Stimulated activated CD8-positive, alpha-beta memory T cell treated with anti-CD3 and anti-CD28 coated beads, Interleukin-15, amount 100 ng/mL, for 48 hours (primary cell): Measurements from ENCODE around the gene CALML5.

Experiments used
- DNase-seq, 2 donors: peaks; one replicate each; pipeline ENCODE4 v3.0.0-alpha.2; 2020; ENCODE audit warnings: low read depth in 2 of 2

Gene CALML5

DNA sequence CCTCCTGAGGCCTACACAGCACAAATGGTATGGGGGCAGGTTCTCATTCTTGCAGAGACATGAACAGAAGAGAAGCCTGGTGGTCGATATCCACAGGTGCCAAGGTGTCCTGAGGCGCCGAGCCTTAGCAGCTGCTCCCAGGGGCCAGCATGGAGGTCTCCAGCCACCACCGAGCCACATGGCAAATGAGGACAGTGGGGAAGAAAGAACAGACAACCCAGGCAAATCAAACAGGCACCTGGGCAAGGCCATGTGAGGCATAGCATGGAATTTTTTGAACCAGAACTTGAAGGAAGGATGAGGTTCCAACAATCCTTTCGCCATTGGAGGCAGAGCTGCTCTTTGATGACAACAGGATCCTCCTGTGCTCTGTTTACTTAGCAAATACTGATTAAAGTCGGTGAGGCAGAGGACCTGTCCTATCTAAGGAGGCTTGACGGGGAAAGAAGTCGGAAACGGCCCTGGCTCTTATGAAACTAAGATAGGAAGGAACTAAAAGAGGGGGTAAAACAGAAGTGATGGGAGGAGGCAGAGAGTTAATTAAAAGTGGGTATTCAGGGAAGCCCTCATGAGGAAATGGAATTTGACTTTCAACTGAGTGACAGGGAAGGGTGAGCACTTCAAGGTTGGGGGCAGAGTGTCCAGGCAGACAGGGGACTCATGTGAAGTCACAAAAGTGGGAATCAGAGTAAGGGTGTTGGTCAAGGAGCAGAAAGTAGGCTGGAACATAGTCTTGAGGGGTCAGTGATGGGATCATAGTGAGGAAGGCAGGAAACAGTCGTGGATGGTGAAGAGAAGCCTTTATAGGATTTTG, 16.8 kb upstream of the CALML5 start:
- no peak for DNase-seq

DNA sequence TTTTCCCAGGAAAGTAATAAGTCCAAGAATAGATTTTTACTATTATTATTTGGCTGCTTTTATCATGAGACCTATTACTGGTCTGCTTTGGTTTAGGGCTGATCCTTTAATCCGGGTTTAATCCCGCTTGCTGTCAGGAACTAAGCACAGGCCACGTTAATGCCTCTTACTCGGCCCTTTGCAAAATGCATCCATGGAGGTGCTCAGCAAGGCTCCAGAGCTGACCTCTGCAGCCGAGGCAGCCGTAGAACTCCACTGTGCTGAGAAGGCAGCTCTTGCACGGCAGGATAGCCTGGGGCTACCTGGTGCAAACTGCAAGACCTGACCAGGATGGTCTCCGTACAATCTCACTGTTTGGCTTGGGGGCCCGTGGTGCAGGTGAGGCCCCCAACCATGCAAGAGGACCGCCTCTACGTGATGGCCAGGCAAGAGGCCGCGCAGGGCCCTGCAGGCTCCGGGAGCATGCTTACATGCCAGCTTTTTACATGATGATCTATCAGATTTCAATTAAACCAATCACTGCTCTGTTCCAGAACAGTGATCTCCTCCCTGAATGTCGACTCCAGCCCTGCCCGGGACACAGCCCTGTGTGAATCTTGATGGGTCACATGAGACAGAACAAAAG, 15.0 kb upstream of the CALML5 start:
- no peak for DNase-seq

DNA sequence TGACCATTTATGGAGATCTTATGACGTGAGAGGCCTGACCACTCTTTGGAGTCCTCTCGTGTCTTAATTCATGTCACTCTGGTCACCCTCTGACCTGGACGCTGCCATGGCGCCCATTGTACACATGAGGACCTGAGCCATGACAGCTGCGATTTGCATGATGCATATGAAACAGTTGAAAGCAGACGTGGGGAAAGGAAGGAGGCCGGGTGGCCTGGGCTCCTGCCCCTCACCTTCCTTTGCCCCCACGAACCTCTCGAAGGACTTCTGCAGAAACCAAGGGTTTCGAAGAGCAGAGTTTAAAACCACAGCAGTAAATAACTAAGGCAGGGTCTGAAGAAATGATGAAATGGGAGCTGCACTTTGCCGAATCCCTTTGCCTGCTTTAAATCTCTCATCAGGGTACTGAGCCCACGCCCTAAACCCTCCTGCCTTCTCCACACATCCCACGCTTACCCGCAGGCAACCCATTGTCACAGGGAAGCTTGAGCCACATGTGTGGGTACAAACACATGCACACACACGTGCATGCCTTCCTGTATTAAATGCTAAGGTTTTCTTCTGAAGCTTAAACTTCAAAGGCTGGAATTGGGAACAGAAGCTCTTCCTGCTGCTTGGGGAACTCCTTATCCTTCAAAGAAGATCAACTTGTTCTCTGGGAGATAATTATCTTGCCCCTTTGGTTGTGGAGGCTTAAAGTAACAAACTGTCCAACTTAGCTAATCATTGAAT, 13.7 kb upstream of the CALML5 start:
- peak in 1 of 2 donors; percentile 12 for DNase-seq

DNA sequence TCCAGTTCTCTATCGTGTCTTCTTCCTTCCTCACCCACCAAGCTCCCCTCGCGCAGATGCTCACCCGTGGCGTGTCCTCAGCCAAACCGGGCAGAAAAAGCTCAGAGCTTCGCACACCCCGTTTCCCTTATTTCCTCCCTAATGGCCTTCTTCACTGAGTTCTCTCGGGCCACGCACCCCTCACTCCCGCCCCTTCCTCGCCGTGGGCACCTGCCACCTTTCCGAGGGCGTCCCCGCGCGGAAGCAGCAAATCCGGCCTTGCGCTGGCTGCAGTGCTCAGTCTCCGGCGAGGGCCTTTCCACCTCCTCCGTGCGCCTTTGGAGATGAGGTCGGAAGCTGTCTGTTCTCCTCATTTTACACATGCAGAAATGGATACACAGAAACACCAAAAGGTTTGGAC, 13.0 kb upstream of the CALML5 start:
- no peak for DNase-seq

DNA sequence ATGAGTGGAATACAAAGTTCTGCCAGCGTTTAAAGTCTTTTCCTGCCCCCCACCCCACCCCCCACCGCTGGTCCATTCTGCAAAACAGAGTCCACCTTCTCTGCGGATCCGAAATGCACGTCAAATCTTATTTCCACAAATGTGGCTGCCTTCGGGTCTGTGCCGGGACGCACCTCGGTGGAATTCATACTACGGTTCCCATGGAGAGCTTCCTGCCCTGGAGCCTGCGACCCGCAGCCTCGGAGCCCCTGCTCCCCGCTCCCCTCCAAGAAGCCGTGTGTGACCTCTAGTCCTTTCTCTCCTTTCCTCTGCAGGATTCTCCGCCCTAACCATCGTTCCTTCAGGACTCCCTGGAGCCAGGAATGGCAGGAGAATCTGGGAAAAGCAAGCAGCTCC, 12.5 kb upstream of the CALML5 start:
- no peak for DNase-seq

DNA sequence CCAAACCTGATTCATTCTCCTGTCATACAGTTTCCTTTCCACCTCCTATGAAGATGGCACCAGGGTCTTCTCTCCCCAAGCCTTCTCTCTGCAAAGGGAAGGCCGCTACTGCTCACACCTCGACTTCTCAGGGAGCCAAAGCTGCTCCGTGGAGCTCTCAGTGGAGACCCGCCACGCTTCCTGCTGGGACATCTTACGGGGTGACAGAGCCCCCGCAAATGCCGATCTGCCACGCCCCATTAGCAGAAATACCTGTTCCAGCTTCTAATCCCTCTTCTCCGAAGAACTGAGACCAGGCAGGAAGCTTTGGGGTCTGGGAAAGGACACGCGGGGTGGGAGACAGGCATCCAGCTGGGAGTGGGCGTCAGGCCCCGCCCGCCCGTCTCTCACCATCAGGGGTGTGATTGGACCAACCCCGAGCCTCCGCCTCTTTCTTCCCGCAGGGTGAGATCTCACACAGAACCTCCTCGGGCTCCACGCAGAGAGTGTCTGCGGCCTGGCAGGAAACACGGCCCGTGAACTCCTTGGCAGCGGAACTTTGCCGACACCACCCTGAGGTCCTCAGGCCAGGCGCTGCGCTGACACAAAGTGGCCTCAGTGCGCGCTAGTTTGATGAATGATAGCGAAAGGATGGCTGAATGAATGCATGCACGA, 12.0 kb upstream of the CALML5 start:
- no peak for DNase-seq

DNA sequence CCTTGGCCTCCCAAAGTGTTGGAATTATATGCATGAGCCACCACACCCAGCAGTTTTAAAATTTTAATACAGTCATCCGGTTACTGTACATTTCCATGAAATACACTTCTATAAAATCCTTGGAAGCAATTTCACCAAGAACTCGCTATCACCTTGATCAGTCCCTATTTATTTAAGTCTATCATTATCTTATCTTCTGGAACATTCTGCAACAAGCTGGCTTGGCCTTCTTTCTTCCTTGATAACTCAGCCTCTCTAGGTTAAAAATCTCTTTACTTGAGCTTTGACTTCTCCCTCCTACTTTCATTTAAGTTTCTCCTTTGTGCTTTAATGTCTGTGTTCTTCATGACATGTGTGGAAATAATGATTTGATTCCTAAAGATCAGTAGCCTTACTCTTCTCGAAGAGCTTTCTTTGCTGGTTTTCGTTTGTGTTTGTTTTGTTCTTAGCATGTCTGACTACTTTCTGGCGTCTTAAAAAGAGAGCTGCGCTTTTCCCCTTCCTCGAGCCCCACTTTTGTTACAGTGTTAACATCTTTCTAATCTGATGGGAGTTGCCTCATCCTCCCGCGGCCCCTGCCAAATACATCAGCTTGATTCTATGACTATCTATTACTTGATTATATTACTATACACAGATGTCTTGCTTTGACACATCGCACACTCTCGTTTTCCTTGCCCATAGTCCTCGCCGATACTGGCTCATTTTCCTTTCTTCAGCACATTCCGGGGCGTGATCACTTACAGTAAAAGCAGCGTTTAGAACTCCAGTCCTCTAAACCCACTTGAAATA, 11.1 kb upstream of the CALML5 start:
- DNase-seq, result no peak

DNA sequence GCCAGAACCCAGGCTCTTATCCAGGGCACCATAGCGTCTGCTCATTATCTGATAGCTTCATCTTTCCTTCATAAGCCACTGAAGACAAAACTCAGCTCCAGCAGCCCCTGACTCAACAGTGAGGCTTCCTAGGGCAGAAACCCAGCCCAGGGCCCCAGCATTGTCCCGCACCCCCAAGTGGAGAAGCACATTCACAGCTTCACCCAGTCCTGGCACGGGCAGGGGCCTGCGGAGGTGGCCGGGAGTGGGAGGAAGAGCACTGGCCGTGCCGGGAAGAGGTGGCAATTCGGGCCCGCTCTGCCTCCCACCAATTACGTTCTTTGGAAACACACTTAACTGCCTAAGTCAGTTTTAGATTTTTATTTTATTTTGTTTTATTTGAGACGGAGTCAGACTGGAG, 10.3 kb upstream of the CALML5 start:
- DNase-seq, result no peak

DNA sequence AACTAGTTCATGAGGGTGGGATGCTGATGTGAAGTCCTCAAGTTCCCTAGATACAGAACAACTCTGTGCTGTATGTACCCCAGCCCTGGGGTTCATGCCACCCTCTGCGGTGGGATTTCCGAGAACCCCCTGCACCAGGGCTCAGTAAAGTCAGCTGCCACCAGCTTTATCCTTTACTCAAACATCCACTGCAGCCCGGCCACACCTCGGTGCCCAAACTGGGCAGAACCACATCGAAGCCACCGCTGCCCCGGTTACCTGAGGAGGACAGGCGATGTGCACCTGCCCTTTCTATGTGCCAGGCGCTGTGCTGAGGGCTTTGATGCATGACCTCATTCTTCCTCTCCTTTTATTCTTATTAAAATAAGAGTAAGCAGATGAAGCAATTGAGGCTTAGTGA, 9.9 kb upstream of the CALML5 start:
- DNase-seq, result no peak

DNA sequence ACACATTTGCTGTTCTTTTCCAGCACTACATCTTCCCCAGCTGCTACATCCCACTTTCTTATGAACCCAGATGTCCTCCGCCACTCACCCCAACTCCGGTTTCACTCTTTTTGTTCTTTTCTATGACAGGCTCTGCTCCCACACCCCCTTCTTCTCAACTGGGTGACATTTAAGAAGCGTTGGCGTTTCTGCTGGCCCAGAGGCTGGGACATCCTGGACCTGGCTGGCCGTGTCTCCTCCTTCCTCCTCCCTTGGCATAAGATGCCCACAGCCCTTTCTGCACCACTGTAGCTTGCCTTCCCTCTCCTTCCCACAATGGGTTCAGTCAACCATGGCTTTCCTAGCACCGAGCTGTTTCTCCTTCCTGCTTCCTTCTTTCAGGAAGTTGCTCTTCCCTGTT, 9.4 kb upstream of the CALML5 start:
- DNase-seq, result no peak

DNA sequence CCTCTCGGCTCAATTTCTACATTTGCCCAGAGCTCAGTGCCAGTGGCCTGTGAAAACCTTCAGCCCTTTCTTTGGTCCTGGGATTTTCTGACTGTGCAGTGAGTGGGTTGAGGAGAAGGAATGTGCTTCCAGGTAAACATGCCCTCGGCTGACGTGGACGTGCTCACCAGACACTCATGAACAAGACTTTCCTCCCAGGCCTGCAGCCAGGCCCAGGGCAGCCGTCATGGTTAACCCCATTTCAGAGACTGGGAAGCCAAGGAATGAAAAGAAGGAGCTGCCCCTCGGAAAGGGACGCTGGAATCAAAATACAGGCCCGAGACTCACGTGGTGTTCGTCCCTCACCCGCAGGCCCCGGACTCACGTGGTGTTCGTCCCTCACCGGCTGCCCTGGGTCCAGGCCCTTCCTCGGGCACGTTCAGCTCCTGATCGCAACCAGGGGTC, 8.8 kb upstream of the CALML5 start:
- DNase-seq, result no peak

DNA sequence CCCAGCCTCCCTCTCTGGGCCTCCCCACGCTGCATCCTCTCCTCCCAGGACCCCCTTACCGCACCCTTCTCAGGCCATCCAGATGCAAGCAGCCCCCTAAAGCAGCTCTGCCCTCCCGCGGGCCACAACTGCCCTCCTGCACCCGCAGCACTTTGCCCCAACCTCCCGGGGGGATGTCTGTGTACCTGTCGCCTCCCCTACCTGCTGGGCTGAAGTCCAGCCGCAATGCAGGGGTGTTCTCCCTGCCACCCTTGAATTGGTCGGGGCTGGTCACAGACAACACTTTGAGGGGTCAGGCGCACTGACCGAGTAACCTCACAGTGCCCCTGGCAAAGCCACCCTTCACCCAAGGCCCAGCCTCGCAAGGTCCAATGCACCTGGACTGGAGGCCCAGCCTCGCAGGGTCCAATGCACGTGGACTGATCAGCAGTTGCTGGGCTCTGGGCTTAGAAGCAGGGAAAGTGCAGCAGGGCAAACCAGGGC, 8.3 kb upstream of the CALML5 start:
- DNase-seq, result no peak

DNA sequence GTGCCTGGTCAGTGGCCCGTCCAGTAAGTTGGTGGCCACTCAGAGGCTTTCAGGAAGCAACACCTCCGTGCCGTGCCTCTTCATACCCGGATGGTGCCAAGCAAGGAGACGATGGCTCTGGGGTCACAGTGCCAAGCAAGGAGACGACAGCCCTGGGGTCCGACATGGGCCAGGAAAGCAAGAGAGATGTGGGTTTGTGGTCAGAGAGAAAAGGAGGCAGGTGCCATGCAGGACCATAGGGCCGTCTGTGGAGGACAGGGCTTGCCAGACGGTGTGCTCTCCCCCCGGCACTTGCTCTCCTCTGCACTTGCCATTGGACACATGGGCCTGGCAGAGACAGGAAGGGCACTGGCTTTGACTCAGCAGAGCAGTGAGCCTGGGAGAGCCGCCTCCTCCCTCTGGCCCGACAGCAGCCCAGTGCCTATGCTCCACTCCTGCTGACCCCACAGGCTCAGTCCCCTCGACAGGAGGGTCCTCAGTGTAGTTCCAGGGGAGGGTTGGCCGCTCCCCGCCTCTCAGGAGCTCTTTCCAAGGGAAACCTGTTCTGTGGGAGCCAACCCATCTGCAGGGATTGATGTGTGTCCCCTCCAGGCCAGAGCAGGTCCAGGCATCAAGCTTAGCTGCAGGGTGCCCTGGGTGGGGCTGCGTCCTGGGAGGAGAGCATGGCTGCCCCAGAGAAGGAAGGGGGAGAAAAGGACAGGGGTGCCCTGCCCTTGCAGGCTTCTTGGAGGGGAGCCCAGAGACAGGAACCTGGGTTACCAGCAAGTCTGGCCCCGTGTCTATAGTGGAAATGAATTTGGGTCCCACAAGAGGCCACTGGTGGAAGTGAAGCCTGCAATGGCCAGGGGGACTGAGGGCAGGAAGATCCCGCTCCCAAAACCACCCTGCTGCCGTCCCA, 7.6 kb upstream of the CALML5 start:
- DNase-seq, result no peak

DNA sequence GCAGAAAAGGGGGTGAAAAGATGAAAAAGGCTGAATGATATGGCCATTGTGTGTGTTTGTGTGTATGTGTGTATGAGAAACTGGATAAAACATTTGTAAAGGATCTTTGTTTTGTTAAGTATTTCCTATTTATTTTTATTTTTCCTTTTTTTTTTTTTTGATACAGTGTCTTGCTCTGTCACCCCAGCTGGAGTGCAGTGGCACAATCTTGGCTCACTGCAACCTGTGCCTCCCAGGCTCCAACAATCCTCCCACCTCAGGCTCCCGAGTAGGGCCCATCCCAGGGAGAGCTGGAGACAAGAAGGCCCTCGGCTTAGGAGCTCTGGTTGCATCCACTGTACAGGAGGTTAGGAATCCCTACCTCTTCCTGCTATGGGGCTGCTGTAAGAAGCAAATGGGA, 6.9 kb upstream of the CALML5 start:
- DNase-seq, result no peak

DNA sequence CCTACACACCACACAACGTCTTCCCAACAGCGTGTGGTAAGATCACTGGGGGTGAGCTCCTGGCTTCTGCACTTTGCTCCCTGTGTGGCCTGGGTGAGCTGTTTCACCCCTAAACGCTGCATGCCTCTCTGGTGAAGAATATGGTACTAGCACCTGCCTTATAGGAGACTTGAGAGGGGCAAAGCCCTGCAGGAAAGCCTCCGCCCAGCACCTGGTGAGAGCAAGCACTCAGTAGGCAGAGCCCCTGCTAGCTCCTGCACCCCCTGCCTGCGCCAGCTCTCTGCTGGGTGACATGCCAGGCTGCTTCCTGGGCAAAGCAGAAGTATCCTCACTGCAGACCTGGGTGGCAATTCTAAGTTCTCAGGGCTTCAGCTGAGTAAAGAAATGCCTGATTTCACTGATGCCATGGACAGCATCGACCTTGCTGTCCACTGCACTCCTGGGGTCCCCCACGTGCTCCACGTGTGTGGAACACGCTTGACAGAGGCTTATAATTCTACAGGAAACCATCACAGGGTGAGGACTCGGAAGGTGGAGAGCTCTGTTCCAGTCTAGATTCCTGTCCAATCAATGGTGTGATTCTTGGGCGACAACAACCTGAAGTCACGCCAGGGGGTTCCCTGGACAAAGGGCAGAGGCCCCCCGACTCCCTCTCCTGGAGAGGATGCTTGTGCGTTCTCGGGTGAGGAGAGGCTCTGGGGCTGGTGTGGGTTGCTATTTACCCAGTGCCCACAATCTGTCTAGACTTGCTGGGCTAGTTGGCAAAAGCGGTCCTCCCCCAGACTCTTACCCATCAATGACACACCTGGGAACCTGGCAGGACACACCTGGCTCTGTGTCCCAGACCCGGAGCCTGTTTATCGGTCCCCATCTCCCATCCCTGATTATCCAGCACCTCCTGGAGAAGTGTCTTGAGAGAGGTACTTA, 5.0 kb upstream of the CALML5 start:
- no peak for DNase-seq

DNA sequence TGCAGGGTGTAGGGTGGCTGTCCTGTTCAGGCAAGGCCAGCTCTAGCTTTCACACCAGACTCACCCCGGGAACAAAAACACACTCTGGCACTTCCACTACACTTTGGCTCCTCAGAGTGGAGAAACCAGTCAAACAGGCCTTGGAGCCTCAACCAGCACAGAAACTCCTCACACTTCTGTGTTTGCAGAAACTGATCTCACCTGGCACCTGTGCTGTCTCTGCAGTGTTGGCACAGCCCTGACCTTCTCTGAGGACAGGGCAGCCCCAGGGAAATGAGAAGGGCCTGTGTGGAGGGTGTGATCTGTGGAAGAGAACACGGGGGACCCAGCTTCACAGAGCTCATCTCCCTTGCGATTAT, 4.1 kb upstream of the CALML5 start:
- no peak for DNase-seq

DNA sequence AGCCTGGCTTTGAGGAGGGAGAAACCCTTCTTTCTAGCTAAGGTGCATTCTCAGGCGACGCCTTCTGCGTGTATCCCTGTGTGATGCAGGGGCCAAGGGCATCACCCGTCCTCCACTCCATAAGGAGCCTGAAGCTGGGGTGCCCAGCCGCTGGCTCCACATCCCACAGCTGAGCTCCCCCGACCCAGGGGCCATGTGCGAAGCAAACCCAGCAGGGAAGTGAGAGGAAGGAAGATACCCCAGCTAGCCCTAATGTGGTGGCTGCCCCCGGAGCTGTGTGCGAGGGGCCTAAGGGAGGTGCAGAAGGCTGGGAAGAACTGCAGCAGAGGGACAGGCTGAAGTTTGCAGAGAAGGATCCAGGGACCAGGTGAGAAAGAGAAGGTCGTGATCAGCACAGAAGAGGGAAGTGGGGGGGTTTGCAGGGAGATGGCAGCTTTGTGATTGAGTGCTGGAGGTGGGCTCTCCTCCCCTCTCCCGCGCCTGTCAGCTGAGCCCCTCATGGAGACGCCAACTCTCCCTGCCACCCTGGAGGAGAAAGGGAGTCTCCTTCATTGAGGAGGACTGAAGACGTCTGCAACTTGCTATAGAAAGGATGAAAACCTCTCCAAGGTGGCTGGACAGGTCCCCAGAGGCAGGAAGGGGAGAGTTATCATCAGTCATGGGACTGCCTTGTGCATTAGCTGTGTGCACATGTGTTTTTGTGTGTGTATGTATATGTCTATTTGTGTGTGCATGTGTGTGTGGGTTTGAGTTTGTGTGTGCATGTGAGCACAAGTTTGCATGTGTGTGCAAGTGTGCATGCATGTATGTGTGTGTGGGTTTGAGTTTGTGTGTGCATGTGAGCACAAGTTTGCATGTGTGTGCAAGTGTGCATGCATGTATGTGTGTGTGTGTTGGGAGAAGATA, 3.5 kb upstream of the CALML5 start:
- no peak for DNase-seq

DNA sequence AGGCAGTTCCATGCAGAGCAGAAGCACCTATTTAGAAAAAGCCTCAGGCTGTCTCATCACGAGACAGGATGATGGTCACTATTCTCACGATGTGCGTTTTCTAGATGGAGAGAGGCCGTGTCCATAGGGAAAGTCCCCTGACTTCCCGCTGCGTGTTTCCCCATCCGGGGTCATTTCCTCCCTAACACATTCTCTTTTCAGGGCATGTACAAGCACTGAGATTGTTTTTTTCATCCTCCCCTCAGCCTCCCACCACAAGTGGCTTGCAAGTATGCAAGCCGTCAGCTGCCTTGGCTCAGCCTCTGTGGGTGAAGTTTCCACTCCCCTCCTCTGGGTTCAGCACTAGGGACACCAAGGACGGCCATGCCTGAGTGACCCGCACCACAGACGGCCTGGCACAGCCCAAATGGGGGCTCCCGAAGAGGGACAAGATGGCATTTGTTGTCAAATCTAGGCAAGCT, 2.7 kb upstream of the CALML5 start:
- DNase-seq, result no peak
